Measurements from ENCODE around the gene SPR. TPM values are rescaled to one million over a fixed set of nuclear protein-coding genes. Genes with fewer than 3 reads are reported as not detected.

SPR gene
- total and polyA plus RNA-seq, 9 of the 15 experiments (the other 6 are each of a cell fraction or from before 2014, with no cell fraction given): 7.7 to 38.3 (median 26.3) TPM

GRCh38 chr2:72901426-72901825, 14.2 kb downstream of the SPR start (continued):
- peak; percentile 66; the same call in 1 of the 2 replicates for TF ChIP-seq SOX6 (IDR thresholded peaks at IDR 0.05)
- TF ChIP-seq ZKSCAN8 (CRISPR knock-in tag; IDR thresholded peaks at IDR 0.05): peak; percentile 27; the same call in 1 of the 2 replicates
- peak; percentile 94 for TF ChIP-seq CBFA2T2 (conservative IDR thresholded peaks at IDR 0.05)
- TF ChIP-seq ATF7 (IDR thresholded peaks at IDR 0.05): no peak
- TF ChIP-seq SIN3B (IDR thresholded peaks at IDR 0.05; ENCODE audit: low read depth): no peak
- no peak for TF ChIP-seq RFX7 (CRISPR knock-in tag; IDR thresholded peaks at IDR 0.05)
- TF ChIP-seq MNT (conservative IDR thresholded peaks at IDR 0.05): peak in 1 of 2 experiments; percentile 41; a peak in 2 of 4 replicates
- TF ChIP-seq CREBBP (IDR thresholded peaks at IDR 0.05; ENCODE audit: low read depth, low read length): no peak
- TF ChIP-seq ZNF407 (IDR thresholded peaks at IDR 0.05; ENCODE audit: low read depth): no peak
- TF ChIP-seq MECOM (CRISPR knock-in tag; IDR thresholded peaks at IDR 0.05): 0 out of 2 replicates have a peak, but pooled peaks have one; percentile 9
- peak; percentile 64 for TF ChIP-seq CXXC5 (CRISPR knock-in tag; IDR thresholded peaks at IDR 0.05)
- peak; percentile 87 for TF ChIP-seq KLF16 (IDR thresholded peaks at IDR 0.05)
- no peak for TF ChIP-seq HIVEP1 (CRISPR knock-in tag; IDR thresholded peaks at IDR 0.05)
- no peak for TF ChIP-seq ZNF561 (CRISPR knock-in tag; conservative IDR thresholded peaks at IDR 0.05)
- peak in 1 of 2 experiments; percentile 39; a peak in 1 of 4 replicates for TF ChIP-seq RCOR1 (IDR thresholded peaks at IDR 0.05; ENCODE audit: borderline replicate concordance in 1 of 2, low read depth in 2 of 2, low read length in 2 of 2)
- TF ChIP-seq HDAC1 (IDR thresholded peaks at IDR 0.05): peak in 1 of 2 experiments; percentile 28; a peak in 1 of 4 replicates
- TF ChIP-seq SNIP1 (IDR thresholded peaks at IDR 0.05; ENCODE audit: low read depth): no peak
- no peak for TF ChIP-seq ZBTB17 (CRISPR knock-in tag; IDR thresholded peaks at IDR 0.05)

Measured in K562 (cell line).